Measurements from ENCODE around the gene SP9. TPM values are rescaled to one million over a fixed set of nuclear protein-coding genes. Genes with fewer than 3 reads are reported as not detected.

The SP9 gene
- total RNA-seq, 1 donor, result not detected

GRCh38 chr2:174338671-174339560, 4.2 kb downstream of the SP9 start:
- no peak for DNase-seq (ENCODE audit: low read depth)
- TF ChIP-seq, protein P1, sequence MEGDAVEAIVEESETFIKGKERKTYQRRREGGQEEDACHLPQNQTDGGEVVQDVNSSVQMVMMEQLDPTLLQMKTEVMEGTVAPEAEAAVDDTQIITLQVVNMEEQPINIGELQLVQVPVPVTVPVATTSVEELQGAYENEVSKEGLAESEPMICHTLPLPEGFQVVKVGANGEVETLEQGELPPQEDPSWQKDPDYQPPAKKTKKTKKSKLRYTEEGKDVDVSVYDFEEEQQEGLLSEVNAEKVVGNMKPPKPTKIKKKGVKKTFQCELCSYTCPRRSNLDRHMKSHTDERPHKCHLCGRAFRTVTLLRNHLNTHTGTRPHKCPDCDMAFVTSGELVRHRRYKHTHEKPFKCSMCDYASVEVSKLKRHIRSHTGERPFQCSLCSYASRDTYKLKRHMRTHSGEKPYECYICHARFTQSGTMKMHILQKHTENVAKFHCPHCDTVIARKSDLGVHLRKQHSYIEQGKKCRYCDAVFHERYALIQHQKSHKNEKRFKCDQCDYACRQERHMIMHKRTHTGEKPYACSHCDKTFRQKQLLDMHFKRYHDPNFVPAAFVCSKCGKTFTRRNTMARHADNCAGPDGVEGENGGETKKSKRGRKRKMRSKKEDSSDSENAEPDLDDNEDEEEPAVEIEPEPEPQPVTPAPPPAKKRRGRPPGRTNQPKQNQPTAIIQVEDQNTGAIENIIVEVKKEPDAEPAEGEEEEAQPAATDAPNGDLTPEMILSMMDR (IDR thresholded peaks at IDR 0.05; ENCODE audit: insufficient read depth, low read length), result no peak
- no peak overlapping the region for H3K4me3 ChIP-seq (ENCODE audit: low read depth, low read length)

DNA sequence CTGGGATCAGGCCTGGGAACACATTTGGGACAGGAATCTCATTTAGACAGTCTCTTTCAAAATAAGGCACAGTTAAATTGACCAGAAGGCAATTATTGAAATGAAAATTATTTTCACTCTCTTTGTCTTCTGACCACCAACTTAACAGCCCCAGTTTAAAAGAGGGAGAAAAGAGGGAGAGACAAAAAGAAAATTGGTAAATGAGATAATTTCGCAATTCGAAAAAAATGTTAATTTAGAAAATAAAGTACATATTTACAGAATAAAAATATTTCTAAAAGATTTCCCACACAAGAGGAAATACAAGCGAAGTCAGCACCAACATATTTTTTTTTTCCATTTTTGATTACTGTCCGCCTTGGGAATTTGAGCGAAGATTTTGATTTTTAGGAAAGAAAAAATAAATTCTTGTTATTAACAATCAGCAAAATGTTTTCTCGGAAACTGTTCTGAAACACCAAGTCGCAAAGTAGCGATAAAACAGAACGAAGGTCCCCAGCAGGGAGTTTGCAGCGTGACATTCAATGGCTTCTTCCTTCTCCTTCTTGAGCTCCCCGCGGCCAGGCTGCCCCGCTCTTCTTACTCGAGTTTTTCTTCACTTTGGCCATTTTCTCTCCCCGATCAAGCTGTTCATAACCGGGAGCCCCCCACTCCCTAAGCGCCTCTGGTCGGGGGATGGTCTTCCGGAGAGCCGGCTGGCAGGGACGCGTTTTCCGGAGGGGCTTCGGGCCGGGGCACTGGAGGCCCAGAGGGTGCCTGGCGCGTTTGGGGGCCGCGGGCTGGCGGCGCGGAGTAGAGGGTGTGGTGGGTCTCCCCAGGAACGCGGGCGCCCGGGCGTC, 5.0 kb downstream of the SP9 start:
- no peak for DNase-seq (ENCODE audit: low read depth)
- H3K4me3 ChIP-seq (ENCODE audit: low read depth, low read length), result no peak overlapping the region
- TF ChIP-seq, protein P1 (IDR thresholded peaks at IDR 0.05; ENCODE audit: insufficient read depth, low read length), result no peak

- H3K4me3 ChIP-seq (ENCODE audit: low read depth, low read length), result no peak overlapping the region
- TF ChIP-seq, protein P1 (IDR thresholded peaks at IDR 0.05; ENCODE audit: insufficient read depth, low read length), result no peak
- DNase-seq (ENCODE audit: low read depth), result no peak
Measured at GRCh38 chr2:174340400-174341292, 5.9 kb downstream of the SP9 start.

DNA sequence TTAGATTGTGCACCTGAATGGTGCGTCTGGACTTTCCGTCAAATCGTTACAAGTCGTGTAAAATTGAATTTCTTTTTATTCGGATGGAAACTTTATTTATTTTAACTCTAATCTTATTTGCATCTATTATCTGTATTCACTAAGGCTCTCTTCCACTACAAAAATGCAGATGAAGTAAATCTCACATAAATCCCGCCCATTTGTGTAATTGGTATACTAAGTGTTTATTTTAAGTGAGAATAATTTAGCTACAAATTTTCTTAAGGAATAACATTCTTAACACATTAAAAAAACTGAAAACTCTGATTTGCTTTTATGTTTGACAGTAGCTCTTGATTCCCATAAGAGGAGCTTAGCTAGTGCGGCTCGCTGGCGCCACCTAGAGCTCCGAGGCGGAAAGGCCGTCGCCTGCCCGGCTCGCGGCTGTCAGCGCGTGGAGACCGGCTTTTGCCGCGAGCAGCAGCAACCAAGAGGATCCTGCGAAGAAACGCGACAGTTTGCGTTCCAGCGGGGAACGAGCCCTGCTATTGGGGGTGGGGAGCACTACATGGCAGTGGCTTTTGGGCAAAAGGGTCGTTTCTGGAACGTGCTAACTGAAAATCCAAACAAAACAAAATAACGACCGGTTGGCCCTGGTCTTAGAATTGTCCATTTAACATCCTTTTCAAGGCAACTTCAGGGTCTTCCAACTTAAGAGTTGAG, 6.7 kb downstream of the SP9 start:
- TF ChIP-seq, protein P1 (IDR thresholded peaks at IDR 0.05; ENCODE audit: insufficient read depth, low read length), result peak; percentile 99
- H3K4me3 ChIP-seq (ENCODE audit: low read depth, low read length), result peak overlapping the region; percentile 31
- DNase-seq (ENCODE audit: low read depth), result peak; percentile 79

- TF ChIP-seq, protein P1 (IDR thresholded peaks at IDR 0.05; ENCODE audit: insufficient read depth, low read length), result no peak
- DNase-seq (ENCODE audit: low read depth), result no peak
- H3K4me3 ChIP-seq (ENCODE audit: low read depth, low read length), result peak overlapping the region; percentile 31
Measured at GRCh38 chr2:174341995-174342685, 7.4 kb downstream of the SP9 start.

Measured in fibroblast of the aortic adventitia (primary cell).